ENCODE results near the gene DFFB.

Gene DFFB

GRCh38 chr1:3816331-3817137 lies 40.7 kb upstream of the DFFB start:
- DNase-seq (ENCODE audit: low read depth): no peak
- TF ChIP-seq, protein P1, sequence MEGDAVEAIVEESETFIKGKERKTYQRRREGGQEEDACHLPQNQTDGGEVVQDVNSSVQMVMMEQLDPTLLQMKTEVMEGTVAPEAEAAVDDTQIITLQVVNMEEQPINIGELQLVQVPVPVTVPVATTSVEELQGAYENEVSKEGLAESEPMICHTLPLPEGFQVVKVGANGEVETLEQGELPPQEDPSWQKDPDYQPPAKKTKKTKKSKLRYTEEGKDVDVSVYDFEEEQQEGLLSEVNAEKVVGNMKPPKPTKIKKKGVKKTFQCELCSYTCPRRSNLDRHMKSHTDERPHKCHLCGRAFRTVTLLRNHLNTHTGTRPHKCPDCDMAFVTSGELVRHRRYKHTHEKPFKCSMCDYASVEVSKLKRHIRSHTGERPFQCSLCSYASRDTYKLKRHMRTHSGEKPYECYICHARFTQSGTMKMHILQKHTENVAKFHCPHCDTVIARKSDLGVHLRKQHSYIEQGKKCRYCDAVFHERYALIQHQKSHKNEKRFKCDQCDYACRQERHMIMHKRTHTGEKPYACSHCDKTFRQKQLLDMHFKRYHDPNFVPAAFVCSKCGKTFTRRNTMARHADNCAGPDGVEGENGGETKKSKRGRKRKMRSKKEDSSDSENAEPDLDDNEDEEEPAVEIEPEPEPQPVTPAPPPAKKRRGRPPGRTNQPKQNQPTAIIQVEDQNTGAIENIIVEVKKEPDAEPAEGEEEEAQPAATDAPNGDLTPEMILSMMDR (conservative IDR thresholded peaks at IDR 0.05; ENCODE audit: low read depth, low read length): no peak
- H3K4me3 ChIP-seq (ENCODE audit: low read depth, low read length): no peak overlapping the region

DNA sequence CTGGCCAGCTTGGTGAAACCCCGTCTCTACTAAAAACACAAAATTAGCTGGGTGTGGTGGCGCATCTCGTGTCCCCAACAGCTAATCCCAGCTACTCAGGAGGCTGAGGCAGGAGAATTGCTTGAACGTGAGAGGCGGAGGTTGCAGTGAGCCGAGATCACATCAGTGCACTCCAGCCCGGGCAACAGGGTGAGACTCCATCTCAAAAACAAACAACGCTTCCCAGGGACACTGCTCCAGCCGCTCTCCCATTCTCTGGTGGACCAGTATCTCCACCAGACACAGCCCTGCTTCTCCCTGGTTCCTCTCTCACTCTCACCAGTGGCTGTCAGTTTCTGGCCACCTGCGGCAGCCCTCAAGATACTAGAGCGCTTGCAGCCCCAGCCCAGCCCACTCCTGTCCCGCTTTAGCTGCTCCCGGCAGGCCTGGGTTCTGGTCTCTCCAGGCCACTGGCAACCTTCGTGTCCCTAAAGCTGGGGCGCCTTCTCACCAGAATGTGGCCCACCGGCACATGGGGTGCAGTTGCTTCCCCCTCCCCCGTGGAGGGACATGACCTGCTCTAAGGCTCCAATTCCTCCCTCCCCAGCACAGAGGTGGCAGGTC lies 40.0 kb upstream of the DFFB start:
- TF ChIP-seq, protein P1 (conservative IDR thresholded peaks at IDR 0.05; ENCODE audit: low read depth, low read length): no peak

GRCh38 chr1:3817821-3818597 lies 39.3 kb upstream of the DFFB start:
- H3K4me3 ChIP-seq (ENCODE audit: low read depth, low read length): no peak overlapping the region
- no peak for DNase-seq (ENCODE audit: low read depth)
- TF ChIP-seq, protein P1 (conservative IDR thresholded peaks at IDR 0.05; ENCODE audit: low read depth, low read length): no peak

More for the DNA sequence above, 40.0 kb upstream of the DFFB start:
- DNase-seq (ENCODE audit: low read depth): no peak
- no peak overlapping the region for H3K4me3 ChIP-seq (ENCODE audit: low read depth, low read length)

DNA sequence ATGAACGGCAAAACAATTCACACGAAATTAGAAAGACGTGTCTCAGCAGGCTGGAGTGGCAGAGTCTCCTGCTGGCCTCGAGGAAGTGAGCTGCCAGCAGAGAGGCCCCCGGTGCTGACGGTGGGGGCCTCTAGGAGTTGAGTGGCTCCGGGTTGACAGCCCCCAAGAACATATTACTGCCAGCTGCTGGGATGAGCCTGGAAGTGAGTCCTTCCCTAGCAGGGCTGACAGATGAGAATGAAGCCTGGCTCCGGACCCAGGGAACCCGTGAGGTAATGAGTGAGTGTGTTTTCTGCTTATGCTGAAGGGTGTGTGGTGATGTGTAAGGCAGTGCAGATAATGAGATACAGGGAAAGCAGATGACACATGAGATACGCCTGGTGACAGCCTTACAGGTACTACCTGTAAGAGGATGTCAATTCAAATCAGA lies 37.5 kb upstream of the DFFB start:
- no peak for DNase-seq (ENCODE audit: low read depth)
- TF ChIP-seq, protein P1 (conservative IDR thresholded peaks at IDR 0.05; ENCODE audit: low read depth, low read length): no peak

GRCh38 chr1:3820316-3820715 lies 37.0 kb upstream of the DFFB start:
- no peak for DNase-seq (ENCODE audit: low read depth)
- no peak overlapping the region for H3K4me3 ChIP-seq (ENCODE audit: low read depth, low read length)
- TF ChIP-seq, protein P1 (conservative IDR thresholded peaks at IDR 0.05; ENCODE audit: low read depth, low read length): no peak

More for the DNA sequence above, 37.5 kb upstream of the DFFB start:
- no peak overlapping the region for H3K4me3 ChIP-seq (ENCODE audit: low read depth, low read length)

DNA sequence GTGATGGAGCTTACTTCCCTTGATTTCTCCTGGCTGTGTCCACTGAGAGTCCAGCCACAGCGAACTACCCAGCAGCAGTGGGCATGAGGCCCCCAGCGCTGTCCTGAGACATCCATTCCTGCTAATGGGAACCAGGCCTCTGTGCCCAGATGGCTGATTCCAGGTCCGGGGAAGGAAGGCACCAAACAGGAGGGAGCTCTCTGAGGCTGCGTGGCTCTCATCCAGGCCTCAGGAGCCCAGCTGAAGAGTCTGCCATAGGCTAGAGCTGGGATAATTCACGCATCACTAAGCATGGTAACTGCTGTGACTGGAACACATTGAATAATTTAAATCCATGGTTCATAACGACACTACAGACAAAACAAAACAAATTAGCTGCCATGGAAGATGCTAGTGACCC lies 36.3 kb upstream of the DFFB start:
- no peak for DNase-seq (ENCODE audit: low read depth)
- TF ChIP-seq, protein P1 (conservative IDR thresholded peaks at IDR 0.05; ENCODE audit: low read depth, low read length): no peak
- H3K4me3 ChIP-seq (ENCODE audit: low read depth, low read length): no peak overlapping the region

All from choroid plexus epithelial cell (primary cell).